Fibroblast of mammary gland (primary cell): ENCODE results near the gene TPM4.

Source experiments
- DNase-seq: peaks from one replicate; pipeline ENCODE4 v3.0.0-alpha.2; 2010; ENCODE audit warnings: low read depth
- H3K4me3 ChIP-seq: 2 replicates; pipeline ENCODE4 v1.5.1; 2011; ENCODE audit warnings: low read depth, mild to moderate bottlenecking, low read length, moderate library complexity; ENCODE audit not compliant: control insufficient read depth
- CTCF ChIP-seq: conservative IDR thresholded peaks from 2 replicates; pipeline ENCODE4 v1.5.1; 2011; ENCODE audit warnings: low read depth, low read length, inconsistent platforms; ENCODE audit not compliant: control insufficient read depth, insufficient read depth

TPM4 gene

GRCh38 chr19:16069813-16070365 is 6.4 kb upstream of the TPM4 start:
- H3K4me3 ChIP-seq: no peak overlapping the region
- TF ChIP-seq CTCF: no peak
- DNase-seq: no peak

- no peak for TF ChIP-seq CTCF
- DNase-seq: no peak
- H3K4me3 ChIP-seq: no peak overlapping the region
Observed at GRCh38 chr19:16070366-16070990, 5.8 kb upstream of the TPM4 start.

- no peak for TF ChIP-seq CTCF
- H3K4me3 ChIP-seq: no peak overlapping the region
- DNase-seq: no peak
Observed at GRCh38 chr19:16071072-16071691, 5.1 kb upstream of the TPM4 start.

GRCh38 chr19:16073481-16073880 is 2.8 kb upstream of the TPM4 start:
- H3K4me3 ChIP-seq: no peak overlapping the region
- no peak for TF ChIP-seq CTCF
- no peak for DNase-seq

GRCh38 chr19:16073988-16074387 is 2.3 kb upstream of the TPM4 start:
- H3K4me3 ChIP-seq: no peak overlapping the region
- no peak for DNase-seq
- TF ChIP-seq CTCF: no peak

- H3K4me3 ChIP-seq: no peak overlapping the region
- no peak for TF ChIP-seq CTCF
- no peak for DNase-seq
Observed at GRCh38 chr19:16074488-16075365, 1.6 kb upstream of the TPM4 start.
